Inflammatory macrophage treated with lipopolysaccharide for 4 hours (primary cell): ENCODE data around the gene GRSF1.
"Not testable (repeated sequence)": the region's sequence is repeated elsewhere in the genome, so short reads cannot be mapped to it uniquely, and the experiment has no call there.

Experiments
- DNase-seq: peaks from one replicate; pipeline ENCODE4 v3.0.0-alpha.2; 2020

Gene GRSF1, protein sequence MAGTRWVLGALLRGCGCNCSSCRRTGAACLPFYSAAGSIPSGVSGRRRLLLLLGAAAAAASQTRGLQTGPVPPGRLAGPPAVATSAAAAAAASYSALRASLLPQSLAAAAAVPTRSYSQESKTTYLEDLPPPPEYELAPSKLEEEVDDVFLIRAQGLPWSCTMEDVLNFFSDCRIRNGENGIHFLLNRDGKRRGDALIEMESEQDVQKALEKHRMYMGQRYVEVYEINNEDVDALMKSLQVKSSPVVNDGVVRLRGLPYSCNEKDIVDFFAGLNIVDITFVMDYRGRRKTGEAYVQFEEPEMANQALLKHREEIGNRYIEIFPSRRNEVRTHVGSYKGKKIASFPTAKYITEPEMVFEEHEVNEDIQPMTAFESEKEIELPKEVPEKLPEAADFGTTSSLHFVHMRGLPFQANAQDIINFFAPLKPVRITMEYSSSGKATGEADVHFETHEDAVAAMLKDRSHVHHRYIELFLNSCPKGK

GRCh38 chr4:70839589-70840093, at the start of gene GRSF1:
Gene GRSF1 (minus strand): TSS chr4:70839890. CDS start chr4:70839827, 63 bp downstream.
- peak; percentile 95 for DNase-seq

DNA sequence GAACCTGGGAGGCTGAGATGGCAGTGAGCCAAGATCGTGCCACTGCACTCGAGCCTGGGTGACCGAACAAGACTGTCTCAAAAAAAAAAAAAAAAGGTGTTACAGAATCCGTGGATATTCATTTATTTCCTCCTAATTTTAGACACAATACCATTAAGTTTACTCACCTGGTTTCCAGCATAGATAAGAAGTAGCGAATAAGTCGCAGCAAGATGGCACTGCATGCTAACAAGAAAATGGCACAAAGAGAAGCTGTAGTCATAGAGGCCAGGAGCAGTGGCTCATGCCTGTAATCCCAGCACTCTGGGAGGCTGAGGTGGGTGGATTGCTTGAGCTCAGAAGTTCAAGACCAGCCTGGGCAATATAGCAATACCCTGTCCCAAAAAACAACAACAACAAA, 45.5 kb upstream of the GRSF1 start:
- no peak for DNase-seq

- DNase-seq, result no peak
Measured at GRCh38 chr4:70880739-70881138, 41.0 kb upstream of the GRSF1 start.

- no peak for DNase-seq
Measured at GRCh38 chr4:70877556-70877955, 37.9 kb upstream of the GRSF1 start.

DNA sequence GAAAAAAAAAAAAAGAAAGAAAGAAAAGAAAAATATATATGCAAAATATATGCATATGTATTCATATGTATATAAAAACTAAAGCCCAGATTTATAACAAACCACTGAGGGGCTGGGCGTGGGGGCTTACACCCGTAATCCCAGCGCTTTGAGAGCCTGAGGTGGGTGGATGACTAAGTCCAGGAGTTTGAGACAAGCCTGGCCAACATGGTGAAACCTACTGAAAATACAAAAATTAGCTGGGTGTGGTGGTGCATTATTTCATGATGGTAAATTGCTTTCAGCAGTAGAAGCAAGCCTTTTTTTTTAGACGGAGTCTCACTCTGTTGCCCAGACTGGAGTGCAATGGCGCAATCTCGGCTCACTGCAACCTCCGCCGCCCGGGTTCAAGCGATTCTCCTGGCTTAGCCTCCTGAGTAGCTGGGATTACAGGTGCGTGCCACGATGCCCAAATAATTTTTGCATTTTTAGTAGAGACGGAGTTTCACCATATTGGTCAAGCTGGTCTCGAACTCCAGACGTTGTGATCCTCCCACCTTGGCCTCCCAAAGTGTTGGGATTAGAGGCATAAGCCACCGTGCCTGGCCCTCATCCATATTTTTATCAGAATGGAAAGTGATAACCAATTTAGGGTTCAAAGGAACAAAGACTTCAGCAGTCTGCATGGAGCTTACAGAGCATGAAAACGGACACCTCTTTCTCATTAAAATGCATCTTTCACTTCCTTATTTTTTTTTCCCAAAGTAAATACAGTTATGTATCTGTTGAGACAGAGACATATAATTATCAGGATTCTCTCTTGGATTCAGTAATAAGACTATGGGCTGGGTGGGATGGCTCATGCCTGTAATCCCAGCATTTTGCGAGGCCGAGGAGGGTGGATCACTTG, 34.8 kb upstream of the GRSF1 start:
- peak; percentile 10 for DNase-seq

DNA sequence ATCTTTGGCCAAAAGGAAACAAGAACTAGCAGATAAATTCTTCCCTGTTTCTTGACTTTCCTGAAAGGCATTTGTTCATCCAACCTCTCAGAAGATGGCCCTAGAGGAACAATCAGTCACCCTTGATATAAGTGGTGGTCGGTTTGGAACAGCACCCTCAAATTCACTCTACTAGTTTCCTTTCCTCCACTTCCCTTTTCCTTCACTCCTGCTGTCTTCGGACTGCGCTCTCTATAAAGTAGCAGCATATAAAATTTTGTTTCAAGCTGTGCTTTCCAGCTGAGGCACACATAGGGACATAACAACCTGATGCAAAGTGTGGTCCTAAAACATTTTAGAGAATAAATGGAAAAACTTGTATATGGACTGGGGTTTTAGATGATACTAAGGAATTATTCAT, 33.5 kb upstream of the GRSF1 start:
- no peak for DNase-seq

DNA sequence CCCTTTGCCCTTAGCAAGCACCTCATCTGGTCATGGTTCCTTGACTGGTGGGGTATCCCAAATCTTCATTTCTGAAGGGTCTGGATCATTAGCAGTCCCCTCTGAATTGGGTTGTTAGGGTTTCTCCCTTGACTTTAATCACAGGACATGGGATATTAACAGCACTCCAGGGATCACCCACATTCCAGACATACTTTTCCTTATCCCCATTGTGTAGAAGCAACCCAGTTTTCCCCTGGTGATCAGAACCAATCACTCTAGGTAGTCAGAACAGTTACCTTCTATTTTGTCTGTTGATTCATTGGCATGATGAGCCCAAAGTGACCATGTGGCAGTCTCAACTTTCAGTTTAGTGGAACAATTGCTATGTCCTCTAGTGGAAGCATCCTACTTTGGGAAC, 29.1 kb upstream of the GRSF1 start:
- no peak for DNase-seq

- DNase-seq, result no peak
Measured at GRCh38 chr4:70863099-70863790, 23.6 kb upstream of the GRSF1 start.

DNA sequence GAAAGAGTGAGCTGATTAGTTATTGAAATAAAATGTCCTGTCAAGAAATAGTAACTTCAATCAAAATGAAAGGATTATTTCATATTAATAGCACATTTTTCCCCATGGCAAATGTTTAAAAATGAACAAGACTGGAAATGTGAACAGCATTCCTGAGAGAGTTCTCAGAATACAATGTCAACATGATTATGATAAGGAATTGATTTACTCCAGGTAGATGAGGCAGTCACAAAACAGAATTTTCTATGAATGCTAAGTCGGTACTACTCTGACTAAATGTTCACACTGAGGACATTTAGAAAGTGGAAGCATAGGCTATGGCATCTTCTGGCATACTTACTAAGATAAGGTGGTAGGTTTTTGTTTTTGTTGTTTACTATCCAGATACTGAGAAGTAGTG, 19.4 kb upstream of the GRSF1 start:
- DNase-seq, result no peak

DNA sequence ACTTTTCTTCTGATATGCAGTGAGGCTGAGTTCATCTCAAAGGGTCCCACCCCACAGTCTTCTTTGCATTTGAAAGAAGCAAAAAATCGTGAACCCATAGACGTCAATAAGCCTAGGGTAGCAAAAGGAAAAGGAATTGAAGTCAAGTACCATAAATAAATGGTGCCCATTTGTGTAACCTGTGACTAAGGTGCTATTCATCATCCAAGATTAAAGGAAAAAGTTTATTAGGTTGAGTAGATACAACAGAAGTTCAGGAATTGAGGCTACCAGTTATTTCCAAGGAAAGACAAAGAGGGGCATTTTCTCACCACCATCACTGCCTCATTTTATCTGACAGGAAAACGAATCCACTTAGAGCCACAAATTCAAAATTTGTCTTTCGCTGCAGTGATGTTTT, 18.8 kb upstream of the GRSF1 start:
- no peak for DNase-seq

DNA sequence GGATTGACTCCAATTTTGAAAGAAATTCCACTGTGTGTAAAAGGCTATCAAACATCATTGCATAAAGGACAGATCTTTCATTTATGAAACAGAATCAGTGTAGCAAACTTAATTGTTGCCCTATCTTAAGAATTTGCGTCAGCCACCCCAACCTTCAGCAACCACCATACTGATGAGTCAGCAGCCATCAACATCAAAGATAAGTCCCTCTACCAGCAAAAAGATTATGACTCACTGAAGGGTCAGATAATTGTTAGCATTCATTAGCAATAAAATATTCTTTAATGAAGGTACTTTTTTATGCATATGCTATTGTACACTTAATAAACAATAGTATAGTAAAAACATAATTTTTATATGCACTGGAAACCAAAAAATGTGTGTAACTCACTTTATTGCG, 15.8 kb upstream of the GRSF1 start:
- no peak for DNase-seq

DNA sequence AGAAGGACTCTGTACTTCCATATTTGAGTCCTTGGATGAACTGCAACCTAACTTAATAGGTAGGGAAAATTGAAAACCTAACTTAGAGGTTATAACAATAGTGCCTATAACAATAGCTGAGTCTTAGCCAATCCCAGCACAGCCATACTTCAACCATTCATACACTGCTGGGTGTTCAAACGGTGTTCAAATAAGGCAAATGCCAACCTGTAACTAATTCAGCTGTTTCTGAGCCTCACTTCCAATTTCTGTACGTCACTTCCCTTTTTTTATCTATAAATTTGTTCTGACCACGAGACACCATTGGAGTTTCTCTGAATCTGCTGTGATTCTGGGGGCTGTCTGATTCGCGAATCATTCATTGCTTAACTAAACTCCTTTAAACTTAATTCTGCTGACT, 9.6 kb upstream of the GRSF1 start:
- DNase-seq, result peak; percentile 55

GRCh38 chr4:70844180-70844579, 4.5 kb upstream of the GRSF1 start:
- no peak for DNase-seq

DNA sequence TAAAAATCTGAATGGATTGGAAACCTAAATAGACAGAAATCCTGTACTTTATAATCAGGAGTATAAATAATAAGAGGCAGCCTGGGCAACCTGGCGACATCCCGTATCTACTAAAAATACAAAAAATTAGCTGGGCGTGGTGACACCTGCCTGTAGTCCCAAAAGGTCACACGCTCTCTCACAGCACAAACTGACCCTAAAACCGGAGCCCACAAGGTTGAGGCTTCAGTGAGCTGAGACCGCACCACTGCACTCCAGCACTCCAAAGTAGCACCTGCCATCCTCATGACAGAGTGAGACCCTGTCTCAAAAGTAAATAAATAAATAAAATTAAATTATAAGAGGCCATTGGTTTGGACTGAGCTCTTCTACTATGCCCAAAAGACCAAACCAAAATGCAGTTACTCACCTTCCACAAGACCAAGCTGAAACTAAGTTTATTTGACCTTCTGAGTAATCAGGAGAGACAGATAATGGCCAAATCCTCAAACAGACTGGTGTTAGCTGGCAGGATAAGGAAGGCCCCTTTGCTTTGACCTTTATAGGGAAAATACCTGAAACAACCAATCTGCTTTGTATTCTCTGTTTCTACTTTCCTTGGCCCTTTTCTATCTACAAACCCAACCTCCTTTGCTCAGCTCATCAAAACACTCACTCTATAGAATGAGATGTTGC, 3.2 kb upstream of the GRSF1 start:
- DNase-seq, result peak; percentile 12

GRCh38 chr4:70841951-70842350, 2.3 kb upstream of the GRSF1 start:
- DNase-seq, result no peak

DNA sequence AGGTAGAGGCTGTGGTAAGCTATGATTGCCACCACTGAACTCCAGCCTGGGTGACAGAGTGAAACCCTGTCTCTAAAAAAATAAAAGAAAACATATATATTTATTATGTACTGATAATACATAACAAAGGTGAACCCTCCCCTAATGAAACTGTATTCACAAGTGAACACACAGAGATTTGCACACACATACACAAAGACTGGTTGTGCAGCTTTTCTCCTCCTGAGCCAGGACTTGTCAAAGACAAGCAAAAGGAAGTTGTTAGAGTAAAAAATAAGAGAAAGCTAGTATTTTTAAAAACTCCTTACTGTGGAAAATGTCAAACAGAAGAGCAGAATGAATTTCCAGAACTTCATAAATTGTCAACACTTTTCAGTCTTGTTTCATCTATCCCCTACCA, 1.5 kb upstream of the GRSF1 start:
- no peak for DNase-seq

DNA sequence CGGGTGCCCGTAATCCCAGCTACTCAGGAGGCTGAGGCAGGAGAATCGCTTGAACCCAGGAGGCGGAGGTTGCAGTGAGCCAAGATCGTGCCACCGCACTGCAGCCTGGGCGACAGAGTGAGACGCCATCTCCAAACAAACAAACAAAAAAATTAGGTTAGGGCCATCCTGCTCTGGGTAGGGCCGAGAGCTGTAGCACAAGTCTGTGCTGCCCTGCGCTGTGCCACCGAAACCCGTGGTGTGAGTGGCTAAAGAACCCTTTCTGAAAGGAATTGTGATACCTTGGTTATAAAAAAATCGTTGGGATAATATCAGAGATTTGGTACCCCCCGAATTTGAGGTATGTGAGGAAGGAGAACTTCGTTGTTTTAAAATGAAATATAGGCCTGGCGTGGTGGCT, 941 bp upstream of the GRSF1 start:
- DNase-seq, result not testable (repeated sequence)

DNA sequence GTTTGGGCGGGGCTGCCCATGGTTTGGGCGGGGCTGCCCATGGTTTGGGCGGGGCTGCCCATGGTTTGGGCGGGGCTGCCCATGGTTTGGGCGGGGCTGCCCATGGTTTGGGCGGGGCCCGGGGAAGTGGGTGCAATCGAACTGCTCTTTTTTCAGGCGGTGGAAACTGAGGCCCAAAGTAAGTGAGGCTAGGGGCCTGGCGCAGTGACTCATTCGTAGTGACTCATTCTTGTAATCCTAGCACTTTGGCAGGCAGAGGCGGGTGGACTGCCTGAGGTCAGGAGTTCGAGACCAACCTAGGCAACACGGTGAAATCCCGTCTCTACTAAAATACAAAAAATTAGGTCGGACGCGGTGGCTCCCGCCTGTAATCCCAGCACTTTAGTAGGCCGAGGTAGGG, 447 bp upstream of the GRSF1 start:
- peak; percentile 15 for DNase-seq

- peak; percentile 75 for DNase-seq
Measured at GRCh38 chr4:70838666-70839588, 763 bp downstream of the GRSF1 start.

DNA sequence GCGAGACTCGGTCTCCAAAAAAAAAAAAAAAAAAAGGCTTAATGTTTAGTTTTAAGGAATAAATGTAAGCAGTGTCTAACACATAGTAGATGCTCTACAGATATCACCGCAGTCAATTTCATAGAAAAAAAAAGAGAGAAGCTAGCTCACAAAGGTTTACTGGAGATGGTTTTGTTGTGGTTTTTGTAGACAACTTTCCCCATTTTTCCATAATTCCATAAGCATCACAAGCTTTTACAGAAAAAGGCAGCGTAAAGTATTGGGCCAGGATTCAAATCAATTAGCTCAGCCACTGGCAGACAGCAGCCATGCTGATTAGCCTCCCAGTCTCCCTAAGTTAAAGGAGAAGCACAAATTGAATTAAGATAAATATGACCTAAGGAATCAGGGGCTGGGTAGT, 1.5 kb downstream of the GRSF1 start:
- no peak for DNase-seq

DNA sequence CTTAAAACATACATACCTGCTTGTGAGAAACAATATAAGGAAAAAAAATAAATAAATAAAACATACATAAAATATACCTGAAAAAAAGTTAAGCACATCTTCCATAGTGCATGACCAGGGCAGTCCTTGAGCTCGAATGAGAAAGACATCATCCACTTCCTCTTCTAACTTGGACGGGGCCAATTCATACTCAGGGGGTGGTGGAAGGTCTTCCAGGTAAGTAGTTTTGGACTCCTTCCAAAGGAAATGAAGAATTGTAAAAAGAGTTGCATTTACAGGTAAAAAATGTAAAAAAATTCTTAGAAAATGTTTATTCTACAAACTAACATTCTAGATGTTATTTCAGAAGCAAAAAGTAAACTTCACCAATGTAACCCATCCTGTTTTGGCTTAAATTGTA, 3.6 kb downstream of the GRSF1 start:
- DNase-seq, result no peak
